ENCODE measurements around the gene OTUD6A. TPM values are rescaled to one million over a fixed set of nuclear protein-coding genes. Genes with fewer than 3 reads are reported as not detected.

OTUD6A gene
- total RNA-seq, 1 donor from 2014 or later, result not detected

DNA sequence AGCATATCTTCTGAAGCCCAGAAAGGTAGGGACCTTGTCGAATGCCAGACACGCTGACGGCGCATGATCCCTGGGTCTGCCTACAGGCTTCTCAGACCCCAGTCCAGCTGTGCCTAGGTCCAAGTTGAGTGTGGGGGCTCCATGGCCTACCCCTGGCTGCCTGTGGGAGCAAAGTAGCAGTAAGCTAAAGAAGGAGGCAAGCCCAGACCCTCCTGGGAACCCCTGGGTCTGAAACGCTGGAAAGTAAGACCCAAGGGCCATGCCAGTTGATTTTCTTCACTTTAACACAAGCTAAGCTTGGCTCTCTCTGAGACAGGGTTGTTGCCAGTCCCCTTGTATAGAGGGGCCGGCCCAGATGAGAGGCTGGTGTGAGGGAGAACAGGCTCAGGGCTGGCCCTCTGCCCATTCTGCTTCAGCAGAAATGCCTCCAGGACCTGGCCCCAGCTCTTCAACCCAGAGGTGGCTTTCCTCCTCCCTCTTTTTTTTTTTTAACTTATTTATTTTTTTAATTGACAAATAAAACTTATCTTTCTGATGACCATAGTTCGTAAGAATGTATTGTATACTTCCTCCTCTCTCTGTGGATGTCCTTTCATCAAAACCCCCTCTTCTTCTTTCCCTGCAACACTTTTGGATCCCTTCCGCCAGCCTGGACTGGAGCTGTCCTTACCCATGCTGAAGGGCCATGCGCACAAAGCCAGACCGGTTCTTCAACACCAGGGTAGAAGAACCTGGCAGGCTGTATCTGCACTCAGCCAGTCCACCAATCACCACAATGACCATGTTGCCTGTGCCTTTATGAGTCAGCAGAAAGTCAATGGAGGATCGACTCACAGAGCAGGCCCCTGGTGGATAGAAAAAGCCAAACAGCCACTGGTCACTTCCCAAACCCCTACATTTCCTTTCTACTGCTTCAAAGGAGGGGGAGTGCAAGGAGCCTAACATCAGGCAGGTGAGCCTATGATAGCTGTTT is 19.6 kb upstream of the OTUD6A start:
- peak; percentile 19 for TF ChIP-seq CTCF (IDR thresholded peaks at IDR 0.05; ENCODE audit: insufficient read depth, low read length, severe bottlenecking)
- DNase-seq (ENCODE audit: low read depth), result peak; percentile 75
- H3K27me3 ChIP-seq (ENCODE audit: control insufficient read depth, insufficient read depth, low read length), result no peaks in the 10 kb centered on the region
- H3K36me3 ChIP-seq (ENCODE audit: control insufficient read depth, insufficient read depth, low read length), result no peaks in the 10 kb centered on the region
- FAIRE-seq, result no peak
- H3K4me3 ChIP-seq (ENCODE audit: low read depth, low read length), result no peak overlapping the region

- no peak overlapping the region for H3K4me3 ChIP-seq (ENCODE audit: low read depth, low read length)
- H3K27me3 ChIP-seq (ENCODE audit: control insufficient read depth, insufficient read depth, low read length), result no peaks in the 10 kb centered on the region
- no peak for FAIRE-seq
- TF ChIP-seq CTCF (IDR thresholded peaks at IDR 0.05; ENCODE audit: insufficient read depth, low read length, severe bottlenecking), result no peak
- no peak for DNase-seq (ENCODE audit: low read depth)
- no peaks in the 10 kb centered on the region for H3K36me3 ChIP-seq (ENCODE audit: control insufficient read depth, insufficient read depth, low read length)
Observed at GRCh38 chrX:70043685-70044084, 18.6 kb upstream of the OTUD6A start.

DNA sequence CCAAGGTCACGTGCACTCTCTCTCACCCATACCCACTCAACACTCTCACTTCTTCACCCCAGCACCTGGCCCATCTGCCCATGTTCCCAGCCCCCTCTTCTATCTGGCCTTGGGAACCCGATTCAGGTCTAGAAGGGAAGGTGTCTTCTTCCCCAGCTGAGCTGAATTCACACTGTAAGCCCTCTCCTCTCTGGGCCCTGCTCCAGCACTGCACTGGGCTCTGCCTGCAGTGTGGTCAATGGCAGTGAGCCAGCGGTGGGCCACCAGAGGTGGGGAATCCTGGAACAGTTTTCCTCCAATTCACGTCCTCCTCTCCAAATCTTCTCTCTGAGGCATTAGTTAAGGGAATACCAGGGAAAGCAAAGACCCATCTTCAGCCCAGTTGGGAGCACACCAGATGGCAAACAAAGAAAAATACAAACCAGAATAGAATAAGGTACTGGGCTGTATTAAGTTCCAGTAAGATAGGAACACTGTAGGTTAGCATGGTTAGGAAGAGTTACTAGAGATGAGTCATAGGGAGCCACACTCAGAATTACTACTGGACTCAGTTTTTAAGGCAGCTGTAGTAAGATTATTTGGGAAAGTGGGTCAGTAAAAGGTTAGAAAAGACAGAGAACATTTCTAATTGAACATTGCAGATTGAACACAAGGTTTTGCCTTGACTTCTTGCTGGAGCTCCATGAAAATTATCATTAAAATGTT is 17.6 kb upstream of the OTUD6A start:
- Histone ChIP-seq H3K27me3 (ENCODE audit: control insufficient read depth, insufficient read depth, low read length) (no peaks in the 10 kb centered on the region), H3K36me3 (ENCODE audit: control insufficient read depth, insufficient read depth, low read length) (no peaks in the 10 kb centered on the region), H3K4me3 (ENCODE audit: low read depth, low read length) (no peak overlapping the region)
- no peak for FAIRE-seq
- DNase-seq (ENCODE audit: low read depth), result peak; percentile 32
- no peak for TF ChIP-seq CTCF (IDR thresholded peaks at IDR 0.05; ENCODE audit: insufficient read depth, low read length, severe bottlenecking)

DNA sequence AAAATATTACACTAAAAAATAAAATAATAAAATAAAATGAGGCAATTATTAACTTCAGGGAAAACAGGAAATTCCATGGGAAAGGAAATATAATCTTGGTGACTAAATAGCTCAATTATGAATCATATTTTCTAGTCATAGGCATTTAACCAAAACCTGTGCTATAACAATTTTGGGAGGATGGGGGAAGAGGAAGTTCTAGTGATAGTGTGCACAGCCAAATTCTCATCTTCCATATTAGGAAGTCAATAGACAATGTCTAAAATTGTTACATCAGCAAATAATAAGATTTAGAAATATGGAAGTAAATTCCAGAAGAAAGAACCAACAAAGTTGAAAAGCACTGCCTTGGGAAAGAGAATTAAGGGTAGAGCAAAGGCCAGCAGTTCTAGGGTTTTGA is 15.3 kb upstream of the OTUD6A start:
- FAIRE-seq, result no peak
- DNase-seq (ENCODE audit: low read depth), result peak; percentile 50
- no peaks in the 10 kb centered on the region for H3K27me3 ChIP-seq (ENCODE audit: control insufficient read depth, insufficient read depth, low read length)
- no peaks in the 10 kb centered on the region for H3K36me3 ChIP-seq (ENCODE audit: control insufficient read depth, insufficient read depth, low read length)
- TF ChIP-seq CTCF (IDR thresholded peaks at IDR 0.05; ENCODE audit: insufficient read depth, low read length, severe bottlenecking), result no peak
- no peak overlapping the region for H3K4me3 ChIP-seq (ENCODE audit: low read depth, low read length)

DNA sequence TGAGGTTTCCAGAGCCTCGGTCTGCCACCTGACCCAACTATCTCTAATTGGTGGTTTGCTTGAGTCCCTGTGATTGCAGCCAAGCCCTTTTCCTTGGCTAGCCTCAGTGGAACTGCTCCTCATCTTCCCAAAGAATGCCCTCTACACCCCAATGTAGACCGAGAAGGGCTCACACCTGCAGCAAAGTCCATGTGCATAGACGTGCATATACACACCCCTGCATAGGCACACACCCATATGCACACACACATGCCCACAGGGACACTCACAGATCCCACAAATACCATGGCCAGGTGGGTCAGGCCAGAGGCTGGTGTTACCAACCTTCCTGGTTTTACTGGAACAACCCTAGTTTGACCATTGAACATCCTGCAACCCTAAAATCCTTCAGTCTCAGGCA is 12.9 kb upstream of the OTUD6A start:
- Histone ChIP-seq H3K36me3 (ENCODE audit: control insufficient read depth, insufficient read depth, low read length) (no peaks in the 10 kb centered on the region), H3K4me3 (ENCODE audit: low read depth, low read length) (no peak overlapping the region), H3K27me3 (ENCODE audit: control insufficient read depth, insufficient read depth, low read length) (no peaks in the 10 kb centered on the region)
- TF ChIP-seq CTCF (IDR thresholded peaks at IDR 0.05; ENCODE audit: insufficient read depth, low read length, severe bottlenecking), result no peak
- DNase-seq (ENCODE audit: low read depth) (no peak), FAIRE-seq (peak; percentile 83)
